ENCODE data around the gene GJB1.

GJB1 gene

GRCh38 chrX:71225009-71225408, 2.0 kb downstream of the GJB1 start:
- ATAC-seq (replicated peaks) = no peak
- Mint-ChIP-seq H3K27ac (no peak overlapping the region), H3K9me3 (no peaks in the 10 kb centered on the region), H3K4me1 (ENCODE audit: low read depth in 2 of 2) (no peaks in the 10 kb centered on the region), H3K4me3 (no peak overlapping the region), H3K27me3 (no peaks in the 10 kb centered on the region), H3K36me3 (ENCODE audit: insufficient read depth) (no peaks in the 10 kb centered on the region)
- no peak for DNase-seq

GRCh38 chrX:71225676-71226075, 2.7 kb downstream of the GJB1 start:
- ATAC-seq (replicated peaks) (no peak), DNase-seq (no peak)
- no peaks in the 10 kb centered on the region for H3K9me3 Mint-ChIP-seq
- no peaks in the 10 kb centered on the region for H3K4me1 Mint-ChIP-seq (ENCODE audit: low read depth in 2 of 2)
- no peak overlapping the region for H3K4me3 Mint-ChIP-seq
- no peaks in the 10 kb centered on the region for H3K36me3 Mint-ChIP-seq (ENCODE audit: insufficient read depth)
- no peaks in the 10 kb centered on the region for H3K27me3 Mint-ChIP-seq
- no peak overlapping the region for H3K27ac Mint-ChIP-seq

GRCh38 chrX:71227370-71228062, 4.5 kb downstream of the GJB1 start:
- ATAC-seq (replicated peaks) (no peak), DNase-seq (no peak)
- no peaks in the 10 kb centered on the region for H3K4me1 Mint-ChIP-seq (ENCODE audit: low read depth in 2 of 2)
- no peaks in the 10 kb centered on the region for H3K27me3 Mint-ChIP-seq
- no peak overlapping the region for H3K27ac Mint-ChIP-seq
- H3K36me3 Mint-ChIP-seq (ENCODE audit: insufficient read depth) = no peaks in the 10 kb centered on the region
- no peaks in the 10 kb centered on the region for H3K9me3 Mint-ChIP-seq
- H3K4me3 Mint-ChIP-seq = no peak overlapping the region

DNA sequence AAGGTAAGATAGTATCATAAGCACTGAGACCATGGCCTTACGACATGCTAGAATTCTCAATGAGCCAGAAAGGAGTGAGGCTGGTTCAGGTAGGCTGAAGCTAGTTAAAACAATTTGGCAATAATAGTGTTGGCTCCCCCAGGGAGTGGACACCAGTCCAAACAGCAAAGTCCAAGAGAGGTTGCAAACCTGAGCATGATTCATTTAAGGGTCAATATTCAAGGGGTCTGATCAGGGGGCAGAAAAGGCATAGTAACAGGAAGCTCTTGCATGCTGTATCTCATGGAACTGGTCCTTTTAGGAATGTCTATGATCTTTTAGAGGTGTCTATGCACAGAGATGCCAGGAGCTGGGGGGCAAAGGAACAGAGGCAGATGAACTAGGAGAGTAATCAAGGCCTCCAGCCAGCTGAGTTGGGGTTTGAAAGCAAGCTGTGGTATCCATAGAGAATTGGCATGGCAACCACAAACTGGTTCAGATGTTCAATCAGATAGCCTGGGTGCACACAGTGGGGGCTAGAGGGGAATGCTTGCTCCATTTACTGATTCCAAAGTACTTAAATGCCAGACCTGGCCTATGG, 5.1 kb downstream of the GJB1 start:
- H3K27me3 Mint-ChIP-seq = no peaks in the 10 kb centered on the region
- H3K4me1 Mint-ChIP-seq (ENCODE audit: low read depth in 2 of 2) = no peaks in the 10 kb centered on the region
- ATAC-seq (replicated peaks) = no peak
- H3K9me3 Mint-ChIP-seq = no peaks in the 10 kb centered on the region
- no peak for DNase-seq
- H3K27ac Mint-ChIP-seq = no peak overlapping the region
- H3K36me3 Mint-ChIP-seq (ENCODE audit: insufficient read depth) = no peaks in the 10 kb centered on the region
- no peak overlapping the region for H3K4me3 Mint-ChIP-seq

DNA sequence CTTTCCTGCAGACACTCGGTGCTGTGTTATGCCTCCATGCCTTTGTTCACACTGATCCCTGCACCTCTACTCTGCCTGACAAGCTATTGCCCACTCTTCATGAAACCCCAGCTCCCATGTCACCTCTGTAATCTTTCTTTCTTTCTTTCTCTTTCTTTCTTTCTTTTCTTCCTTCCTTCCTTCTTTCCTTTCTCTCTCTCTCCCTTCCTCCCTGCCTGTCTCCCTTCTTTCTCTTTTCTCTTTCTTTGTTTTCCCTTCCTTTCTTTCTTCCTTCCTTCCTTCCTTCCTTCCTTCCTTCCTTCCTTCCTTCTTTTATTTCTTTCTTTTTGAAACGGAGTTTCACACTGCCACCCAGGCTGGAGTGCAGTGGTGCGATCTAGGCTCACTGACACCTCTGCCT, 12.5 kb downstream of the GJB1 start:
- no peak overlapping the region for H3K4me3 Mint-ChIP-seq
- no peaks in the 10 kb centered on the region for H3K27me3 Mint-ChIP-seq
- peaks cover 0 to 4% of the 10 kb centered on the region in 2 donors for H3K4me1 Mint-ChIP-seq (ENCODE audit: low read depth in 2 of 2)
- DNase-seq (no peak), ATAC-seq (replicated peaks) (no peak)
- H3K27ac Mint-ChIP-seq = no peak overlapping the region
- H3K9me3 Mint-ChIP-seq = no peaks in the 10 kb centered on the region
- peaks cover 5% of the 10 kb centered on the region for H3K36me3 Mint-ChIP-seq (ENCODE audit: insufficient read depth)

- Mint-ChIP-seq H3K4me1 (ENCODE audit: low read depth in 2 of 2) (peaks cover 0 to 4% of the 10 kb centered on the region in 2 donors), H3K27me3 (no peaks in the 10 kb centered on the region), H3K36me3 (ENCODE audit: insufficient read depth) (peaks cover 7% of the 10 kb centered on the region), H3K9me3 (no peaks in the 10 kb centered on the region), H3K27ac (no peak overlapping the region), H3K4me3 (no peak overlapping the region)
- DNase-seq = no peak
- ATAC-seq (replicated peaks) = no peak
Observed at GRCh38 chrX:71236836-71237235, 13.8 kb downstream of the GJB1 start.

- DNase-seq (no peak), ATAC-seq (replicated peaks) (no peak)
- Mint-ChIP-seq H3K27ac (peak overlapping the region in 1 of 2 donors; percentile 83), H3K36me3 (ENCODE audit: insufficient read depth) (peaks cover 15% of the 10 kb centered on the region), H3K9me3 (no peaks in the 10 kb centered on the region), H3K4me3 (no peak overlapping the region), H3K4me1 (ENCODE audit: low read depth in 2 of 2) (peaks cover 0 to 4% of the 10 kb centered on the region in 2 donors), H3K27me3 (no peaks in the 10 kb centered on the region)
Observed at GRCh38 chrX:71239781-71240180, 16.8 kb downstream of the GJB1 start.

DNA sequence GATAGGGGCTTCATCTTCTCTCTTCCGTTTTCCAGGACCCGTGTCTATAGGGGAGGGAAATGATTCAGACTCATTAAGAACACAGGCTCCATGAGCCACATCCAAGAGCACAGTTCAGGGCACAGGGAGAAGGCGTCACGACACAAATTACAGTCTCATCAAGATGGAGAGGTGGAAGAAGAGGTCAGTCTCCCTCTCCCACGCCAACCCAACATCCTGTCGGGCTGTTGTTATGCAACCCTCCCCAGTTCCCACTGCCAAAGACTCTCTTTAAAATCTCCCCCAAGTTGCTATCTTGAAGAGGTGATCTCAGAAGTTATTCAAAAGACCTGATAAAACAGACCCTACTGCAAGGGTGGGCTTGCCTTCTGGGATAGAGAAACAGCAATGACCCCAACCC, 18.3 kb downstream of the GJB1 start:
- Mint-ChIP-seq H3K9me3 (no peaks in the 10 kb centered on the region), H3K4me1 (ENCODE audit: low read depth in 2 of 2) (peaks cover 0 to 3% of the 10 kb centered on the region in 2 donors), H3K4me3 (no peak overlapping the region), H3K27me3 (no peaks in the 10 kb centered on the region), H3K36me3 (ENCODE audit: insufficient read depth) (peaks cover 19% of the 10 kb centered on the region), H3K27ac (no peak overlapping the region)
- ATAC-seq (replicated peaks) = no peak
- no peak for DNase-seq

DNA sequence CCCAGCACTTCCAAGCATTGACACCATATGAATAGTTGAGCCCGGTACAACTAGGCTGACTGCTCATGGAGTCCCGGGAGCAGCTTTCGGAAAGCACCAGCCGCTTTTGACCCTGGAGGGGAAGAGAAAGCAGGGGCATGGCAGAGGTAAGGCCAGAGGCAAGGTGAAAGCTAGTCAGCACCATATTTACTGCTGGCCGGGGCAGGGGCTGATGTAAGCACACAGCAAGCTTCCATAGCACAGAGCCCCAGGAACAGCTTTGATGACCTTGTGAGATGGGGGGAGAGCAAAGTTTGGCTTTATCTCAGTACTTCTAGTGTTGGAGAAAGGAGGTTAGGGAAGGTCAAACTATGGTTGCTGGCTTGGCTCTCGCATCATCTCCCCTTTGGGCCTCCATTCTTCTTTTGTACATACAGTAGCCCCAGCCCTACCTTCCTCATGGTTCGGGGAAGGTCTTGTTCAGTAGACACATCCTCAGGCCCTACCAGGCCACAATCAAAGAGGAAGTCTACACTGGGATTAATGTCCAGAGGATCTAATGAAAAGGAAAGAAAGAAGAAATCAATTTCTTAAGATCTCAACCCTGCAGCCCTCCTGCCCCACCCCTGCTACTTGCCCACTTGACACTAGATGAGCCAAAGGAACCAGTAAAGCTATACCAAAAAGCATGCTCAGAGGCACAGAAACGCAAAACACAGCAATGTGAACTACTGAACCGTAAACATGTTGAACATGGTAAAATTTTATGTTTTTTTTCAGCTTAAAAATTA, 21.5 kb downstream of the GJB1 start:
- DNase-seq = no peak
- H3K9me3 Mint-ChIP-seq = no peaks in the 10 kb centered on the region
- H3K27me3 Mint-ChIP-seq = no peaks in the 10 kb centered on the region
- H3K4me1 Mint-ChIP-seq (ENCODE audit: low read depth in 2 of 2) = peaks cover 0 to 3% of the 10 kb centered on the region in 2 donors
- no peak for ATAC-seq (replicated peaks)
- H3K4me3 Mint-ChIP-seq = no peak overlapping the region
- H3K27ac Mint-ChIP-seq = no peak overlapping the region
- peaks cover 22% of the 10 kb centered on the region for H3K36me3 Mint-ChIP-seq (ENCODE audit: insufficient read depth)

DNA sequence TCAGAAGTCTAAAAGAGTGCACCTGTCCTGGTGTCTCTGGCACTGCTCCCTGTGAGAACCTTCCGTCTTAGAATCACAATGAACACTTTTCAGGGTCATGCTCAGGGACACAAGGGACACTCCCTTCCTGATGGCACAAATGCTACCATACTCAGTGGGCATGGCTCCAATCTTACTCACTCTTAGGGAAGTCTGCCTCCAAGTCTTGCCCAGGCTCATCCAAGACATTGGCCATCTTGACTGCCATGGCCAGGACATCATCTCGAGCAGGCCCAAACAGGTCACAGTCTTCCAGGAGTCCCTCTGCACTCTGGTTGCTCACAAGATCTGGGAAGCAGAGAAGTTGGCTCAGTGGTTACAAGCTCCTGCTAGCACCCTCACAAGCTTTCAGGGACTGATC, 22.1 kb downstream of the GJB1 start:
- DNase-seq = no peak
- ATAC-seq (replicated peaks) = no peak
- no peaks in the 10 kb centered on the region for H3K9me3 Mint-ChIP-seq
- peaks cover 0 to 3% of the 10 kb centered on the region in 2 donors for H3K4me1 Mint-ChIP-seq (ENCODE audit: low read depth in 2 of 2)
- no peak overlapping the region for H3K4me3 Mint-ChIP-seq
- H3K27me3 Mint-ChIP-seq = no peaks in the 10 kb centered on the region
- H3K27ac Mint-ChIP-seq = no peak overlapping the region
- H3K36me3 Mint-ChIP-seq (ENCODE audit: insufficient read depth) = peaks cover 20% of the 10 kb centered on the region

GRCh38 chrX:71250841-71251240, 27.8 kb downstream of the GJB1 start:
- Mint-ChIP-seq H3K4me3 (no peak overlapping the region), H3K27ac (peak overlapping the region; percentile 20 to 38), H3K36me3 (ENCODE audit: insufficient read depth) (peaks cover 23% of the 10 kb centered on the region), H3K4me1 (ENCODE audit: low read depth in 2 of 2) (peaks cover 10 to 15% of the 10 kb centered on the region in 2 donors), H3K27me3 (no peaks in the 10 kb centered on the region), H3K9me3 (no peaks in the 10 kb centered on the region)
- no peak for DNase-seq
- ATAC-seq (replicated peaks) = no peak

DNA sequence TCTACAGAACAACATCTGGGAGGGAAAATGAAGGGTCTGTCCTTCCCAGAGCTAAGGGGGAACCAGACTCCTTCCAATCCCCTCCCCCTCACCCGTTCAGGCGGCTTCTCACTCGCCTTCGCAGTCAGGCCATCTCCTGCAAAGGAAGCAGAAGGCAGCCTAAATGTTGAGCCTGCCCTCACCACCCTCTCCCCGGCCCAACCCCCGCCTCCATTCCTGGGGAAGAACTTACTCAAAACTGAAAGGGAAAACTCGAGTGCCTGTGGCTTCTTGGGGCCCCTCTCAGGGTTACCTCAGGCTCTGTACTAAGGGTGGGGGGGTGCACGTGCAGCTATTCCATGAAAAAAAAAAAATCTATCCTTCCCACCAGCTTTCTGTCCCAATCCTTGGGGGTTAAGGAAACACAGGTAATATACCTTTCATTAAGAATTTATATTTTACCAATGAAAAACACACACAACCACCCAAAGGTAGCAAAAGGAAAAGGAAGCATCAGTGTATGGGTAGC, 28.5 kb downstream of the GJB1 start:
- no peak for ATAC-seq (replicated peaks)
- Mint-ChIP-seq H3K27me3 (no peaks in the 10 kb centered on the region), H3K4me1 (ENCODE audit: low read depth in 2 of 2) (peaks cover 10 to 16% of the 10 kb centered on the region in 2 donors), H3K27ac (peak overlapping the region; percentile 20 to 72), H3K36me3 (ENCODE audit: insufficient read depth) (peaks cover 23% of the 10 kb centered on the region), H3K9me3 (no peaks in the 10 kb centered on the region), H3K4me3 (no peak overlapping the region)
- DNase-seq = no peak

DNA sequence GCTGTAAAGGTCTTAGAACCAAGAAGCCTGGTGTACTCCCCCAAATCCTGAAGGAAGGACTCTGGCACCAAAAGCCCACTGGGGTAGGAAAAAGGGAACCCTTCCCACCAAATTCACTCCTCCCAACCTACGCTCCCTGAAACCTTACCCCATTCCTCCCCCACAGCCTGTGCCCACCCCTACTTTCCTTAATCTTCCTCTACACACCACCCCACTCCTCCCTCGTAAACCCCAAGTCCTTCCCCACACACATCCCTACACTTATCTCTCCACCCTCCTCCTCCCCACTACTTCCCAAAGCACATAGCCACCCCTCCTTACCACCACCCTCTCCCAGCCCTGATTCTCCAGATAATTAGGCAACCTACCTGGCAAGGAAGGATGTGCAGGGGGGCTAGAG, 29.2 kb downstream of the GJB1 start:
- peaks cover 23% of the 10 kb centered on the region for H3K36me3 Mint-ChIP-seq (ENCODE audit: insufficient read depth)
- peak overlapping the region; percentile 8 to 50 for H3K4me3 Mint-ChIP-seq
- H3K27ac Mint-ChIP-seq = peak overlapping the region; percentile 20 to 72
- ATAC-seq (replicated peaks) (no peak), DNase-seq (no peak)
- H3K9me3 Mint-ChIP-seq = no peaks in the 10 kb centered on the region
- H3K4me1 Mint-ChIP-seq (ENCODE audit: low read depth in 2 of 2) = peaks cover 10 to 16% of the 10 kb centered on the region in 2 donors
- no peaks in the 10 kb centered on the region for H3K27me3 Mint-ChIP-seq

Data from effector memory CD8-positive, alpha-beta T cell (primary cell).